ENCODE measurements around the gene PADI4. TPM values are rescaled to one million over a fixed set of nuclear protein-coding genes. Genes with fewer than 3 reads are reported as not detected.

PADI4 gene
- total RNA-seq, 1 donor from 2014 or later: not detected

- peak; percentile 57 for DNase-seq (ENCODE audit: low spot score)
Measured at GRCh38 chr1:17347769-17348592, 40.0 kb downstream of the PADI4 start.

- no peak for DNase-seq (ENCODE audit: low spot score)
Measured at GRCh38 chr1:17348593-17349234, 40.7 kb downstream of the PADI4 start.

- DNase-seq (ENCODE audit: low spot score): no peak
Measured at GRCh38 chr1:17350083-17350482, 42.1 kb downstream of the PADI4 start.

GRCh38 chr1:17350928-17351446 is 43.0 kb downstream of the PADI4 start:
- no peak for DNase-seq (ENCODE audit: low spot score)

DNA sequence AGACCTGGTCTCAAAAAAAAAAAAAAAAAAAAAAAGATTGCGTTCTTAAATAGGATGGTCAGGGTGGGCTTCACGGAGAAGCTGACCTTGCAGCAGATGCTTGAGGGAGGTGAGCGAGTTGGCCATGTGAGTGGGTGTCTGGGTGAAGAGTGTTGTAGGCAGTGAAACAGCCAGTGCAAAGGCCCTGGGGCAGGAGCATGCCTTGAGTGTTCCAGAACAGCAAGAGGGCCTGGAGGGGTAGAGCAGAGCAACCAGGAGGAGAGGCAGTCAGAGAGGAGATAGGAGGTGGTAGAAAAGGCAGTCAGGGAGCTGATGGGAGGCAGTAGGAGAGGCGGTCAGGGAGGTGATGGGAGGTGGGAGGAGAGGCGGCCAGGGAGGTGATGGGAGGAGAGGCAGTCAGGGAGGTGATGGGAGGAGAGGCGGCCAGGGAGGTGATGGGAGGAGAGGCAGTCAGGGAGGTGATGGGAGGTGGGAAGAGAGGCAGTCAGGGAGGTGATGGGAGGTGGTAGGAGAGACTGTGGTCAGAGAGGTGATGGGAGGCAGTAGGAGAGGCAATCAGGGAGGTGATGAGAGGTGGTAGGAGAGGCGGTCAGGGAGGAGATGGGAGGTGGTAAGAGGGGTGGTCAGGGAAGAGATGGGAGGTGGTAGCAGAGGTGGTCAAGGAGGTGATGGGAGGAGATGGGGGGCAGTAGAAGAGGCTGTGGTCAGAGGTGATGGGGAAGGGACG is 43.8 kb downstream of the PADI4 start:
- no peak for DNase-seq (ENCODE audit: low spot score)

DNA sequence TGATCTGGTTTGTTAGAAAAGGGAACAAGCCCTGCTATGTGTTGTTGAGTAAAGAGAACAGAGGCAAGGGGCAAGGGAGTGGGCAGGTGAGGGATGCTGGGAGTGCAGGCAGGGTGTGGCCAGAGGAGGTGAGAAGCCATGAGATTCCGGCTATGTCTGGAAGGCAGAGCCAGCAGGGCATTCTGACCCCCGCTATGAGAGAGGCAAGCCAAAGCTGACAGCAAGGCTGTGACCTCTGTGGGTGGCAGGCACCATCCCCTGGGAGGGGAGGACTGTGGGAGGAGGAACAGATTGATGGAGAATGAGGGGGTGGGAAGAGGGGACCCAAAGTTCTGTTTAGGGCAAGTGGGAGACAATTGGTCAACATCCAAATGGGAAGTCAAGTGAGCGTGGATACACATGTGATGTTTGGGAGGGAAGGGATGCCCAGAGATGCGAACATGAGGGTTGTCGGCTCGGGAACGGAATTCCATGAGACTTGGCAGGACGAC is 44.5 kb downstream of the PADI4 start:
- DNase-seq (ENCODE audit: low spot score): no peak

DNA sequence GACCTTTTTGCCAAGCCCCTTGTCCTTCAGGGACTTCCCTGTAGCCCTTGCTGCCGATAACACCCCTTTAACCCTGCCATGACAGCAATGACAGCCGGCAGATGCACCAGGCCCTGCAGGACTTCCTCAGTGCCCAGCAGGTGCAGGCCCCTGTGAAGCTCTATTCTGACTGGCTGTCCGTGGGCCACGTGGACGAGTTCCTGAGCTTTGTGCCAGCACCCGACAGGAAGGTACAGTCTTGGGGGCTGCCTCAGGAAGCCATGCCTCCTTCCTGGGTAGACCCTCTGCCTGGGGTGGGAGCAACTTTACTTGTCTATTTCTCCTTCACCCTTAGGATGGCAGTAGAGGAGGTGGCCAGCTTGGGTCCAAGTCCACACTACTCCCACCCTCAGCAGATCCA is 47.9 kb downstream of the PADI4 start:
- DNase-seq (ENCODE audit: low spot score): no peak

DNA sequence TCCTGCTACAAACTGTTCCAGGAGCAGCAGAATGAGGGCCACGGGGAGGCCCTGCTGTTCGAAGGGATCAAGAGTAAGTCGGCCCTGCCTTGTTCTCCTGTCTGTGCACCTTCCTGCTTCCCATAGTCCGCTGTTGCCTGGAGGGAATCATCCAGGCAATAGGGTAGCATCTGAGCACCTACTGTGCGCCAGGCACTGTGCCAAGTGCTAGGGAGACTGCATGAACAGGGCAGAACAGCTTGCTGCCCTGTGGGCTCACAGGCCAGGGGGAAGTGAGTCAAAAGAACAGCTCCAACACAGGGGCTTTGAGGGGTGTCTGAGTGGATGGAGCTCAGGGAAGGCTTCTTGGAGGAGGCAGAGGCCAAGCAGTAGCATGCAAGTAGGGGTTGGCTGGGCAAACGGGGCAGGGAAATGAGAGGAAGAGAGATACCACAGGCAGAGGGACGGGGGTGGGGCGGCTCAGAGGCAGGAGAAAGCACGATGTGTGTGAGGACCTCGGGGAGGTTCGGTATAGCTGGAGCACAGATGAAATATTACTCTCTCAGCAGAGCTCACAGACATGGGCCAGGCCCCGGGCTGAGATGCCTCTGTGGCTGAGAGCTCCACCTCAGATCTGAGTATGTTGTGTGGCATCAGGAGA is 48.5 kb downstream of the PADI4 start:
- DNase-seq (ENCODE audit: low spot score): no peak

DNA sequence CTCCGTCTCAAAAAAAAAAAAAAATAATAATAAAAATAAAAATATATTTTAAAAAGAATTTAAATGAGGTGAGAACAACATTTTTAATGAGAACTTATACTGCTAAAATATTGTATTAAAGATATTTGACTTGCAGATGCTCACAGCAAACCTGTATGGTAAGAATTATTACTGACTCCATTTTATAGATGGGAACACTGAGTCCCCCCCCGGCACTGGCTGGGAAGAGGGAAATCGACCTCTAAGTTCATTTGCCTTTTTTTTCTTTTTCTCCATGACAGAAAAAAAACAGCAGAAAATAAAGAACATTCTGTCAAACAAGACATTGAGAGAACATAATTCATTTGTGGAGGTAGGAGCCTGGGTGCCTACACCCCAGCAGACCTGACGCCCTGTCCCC is 50.6 kb downstream of the PADI4 start:
- no peak for DNase-seq (ENCODE audit: low spot score)

- no peak for DNase-seq (ENCODE audit: low spot score)
Measured at GRCh38 chr1:17359031-17359430, 51.0 kb downstream of the PADI4 start.

DNA sequence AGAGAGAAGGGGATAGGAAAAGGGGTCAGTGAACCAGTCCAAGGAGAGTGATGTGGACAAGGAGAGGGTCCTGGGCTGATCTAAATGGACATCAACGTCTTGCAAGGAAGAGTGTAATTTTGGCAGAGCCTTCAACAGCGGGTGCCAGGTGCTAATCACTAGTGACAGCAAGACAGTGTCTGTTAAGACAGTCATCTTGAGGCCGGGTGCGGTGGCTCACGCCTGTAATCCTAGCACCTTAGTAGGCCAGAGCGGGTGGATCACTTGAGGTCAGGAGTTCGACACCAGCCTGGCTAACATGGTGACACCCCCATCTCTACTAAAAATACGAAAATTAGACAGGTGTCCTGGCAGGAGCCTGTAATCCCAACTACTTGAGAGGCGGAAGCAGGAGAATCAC is 51.8 kb downstream of the PADI4 start:
- no peak for DNase-seq (ENCODE audit: low spot score)

GRCh38 chr1:17360272-17360956 is 52.4 kb downstream of the PADI4 start:
- no peak for DNase-seq (ENCODE audit: low spot score)

- DNase-seq (ENCODE audit: low spot score): no peak
Measured at GRCh38 chr1:17361687-17362086, 53.7 kb downstream of the PADI4 start.

- no peak for DNase-seq (ENCODE audit: low spot score)
Measured at GRCh38 chr1:17363351-17363750, 55.4 kb downstream of the PADI4 start.

GRCh38 chr1:17363771-17364170 is 55.8 kb downstream of the PADI4 start:
- DNase-seq (ENCODE audit: low spot score): no peak

- DNase-seq (ENCODE audit: low spot score): no peak
Measured at GRCh38 chr1:17365293-17365692, 57.3 kb downstream of the PADI4 start.

GRCh38 chr1:17369466-17369865 is 61.5 kb downstream of the PADI4 start:
- DNase-seq (ENCODE audit: low spot score): no peak

DNA sequence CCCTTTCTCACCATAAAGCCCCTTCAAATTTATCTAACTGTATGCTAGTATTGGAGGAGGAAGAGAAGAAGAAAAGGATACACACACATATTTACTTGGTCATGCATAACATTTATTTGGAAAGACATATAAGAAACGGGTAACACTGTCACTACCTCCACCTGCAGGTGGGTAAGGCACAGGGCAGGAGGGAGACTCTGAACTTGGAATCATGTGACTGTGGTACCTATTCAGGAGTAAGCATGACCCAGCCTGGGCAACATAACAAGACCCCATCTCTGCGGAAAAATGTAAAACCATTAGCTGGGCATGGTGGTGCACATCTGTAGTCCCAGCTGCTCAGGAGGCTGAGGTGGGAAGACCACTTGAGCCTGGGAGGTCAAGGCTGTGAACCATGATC is 62.6 kb downstream of the PADI4 start:
- DNase-seq (ENCODE audit: low spot score): no peak

DNA sequence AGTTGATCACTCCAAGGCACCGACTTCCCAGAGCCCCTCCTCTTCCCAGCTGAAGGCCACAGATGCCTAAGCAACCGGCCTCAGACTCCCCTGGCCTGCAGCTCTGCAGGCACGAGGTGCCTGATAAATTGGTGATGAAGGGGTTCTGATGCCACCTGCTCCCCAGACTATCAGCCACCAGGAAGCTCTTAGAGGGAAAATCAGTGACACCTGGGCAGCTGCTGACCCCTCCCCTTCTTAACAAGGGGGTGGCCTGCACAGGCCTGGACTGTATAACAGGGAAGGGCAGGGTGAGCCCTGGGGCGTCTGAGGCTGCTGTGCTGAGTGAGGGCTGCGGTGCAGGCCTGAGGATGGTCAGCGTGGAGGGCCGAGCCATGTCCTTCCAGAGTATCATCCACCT is 63.9 kb downstream of the PADI4 start, which contains the start of gene PADI6:
Gene PADI6, plus strand, starts transcription at position 301 of the 400 bp plus-strand sequence. Its CDS starts 50 bp downstream, at position 351.
- DNase-seq (ENCODE audit: low spot score): no peak

DNA sequence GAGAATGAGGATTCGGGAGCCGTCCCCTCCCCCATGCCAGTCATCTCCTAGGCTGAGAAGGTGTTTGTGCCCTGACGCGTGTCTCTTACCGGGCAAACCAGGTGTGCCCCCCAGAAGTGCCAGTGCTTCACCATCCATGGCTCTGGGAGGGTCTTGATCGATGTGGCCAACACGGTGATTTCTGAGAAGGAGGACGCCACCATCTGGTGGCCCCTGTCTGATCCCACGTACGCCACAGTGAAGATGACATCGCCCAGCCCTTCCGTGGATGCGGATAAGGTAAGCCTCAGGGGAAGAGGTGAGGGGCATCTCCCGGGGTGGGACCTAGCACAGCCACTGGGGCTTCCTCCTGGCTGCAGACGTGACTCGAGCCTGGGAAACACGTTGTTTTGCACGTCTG is 65.0 kb downstream of the PADI4 start:
- DNase-seq (ENCODE audit: low spot score): no peak

- no peak for DNase-seq (ENCODE audit: low spot score)
Measured at GRCh38 chr1:17375651-17376050, 67.7 kb downstream of the PADI4 start.

All from umbilical cord (tissue), 2 donors.